Measurements from ENCODE around the gene PGK2.
"Not testable (repeated sequence)": the region's sequence is repeated elsewhere in the genome, so short reads cannot be mapped to it uniquely, and the experiment has no call there.

PGK2 gene

DNA sequence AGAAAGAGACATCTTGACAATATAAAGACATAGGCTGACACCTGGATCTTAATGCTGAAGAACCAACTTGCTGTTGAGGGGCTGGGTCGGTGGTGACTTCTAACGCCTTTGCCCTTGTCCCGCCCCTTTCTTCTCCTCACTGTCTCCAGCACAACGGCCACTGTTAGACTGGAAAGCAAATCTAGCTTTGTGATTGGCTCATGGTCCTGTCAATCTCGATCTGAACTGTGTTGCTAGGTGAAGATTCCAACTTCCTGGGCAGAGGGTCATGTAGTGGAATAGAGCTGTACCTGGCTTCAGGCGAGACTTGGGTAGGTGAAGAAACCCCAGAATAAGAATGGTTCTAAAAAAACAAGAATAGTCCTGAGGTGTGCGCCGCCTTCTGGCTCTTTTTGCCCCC is at the start of gene PGK2:
TSS of gene PGK2 (minus strand) at position 110 of the 400 bp plus-strand sequence. CDS start at position 12, 98 bp downstream.
- DNase-seq: no peak

DNA sequence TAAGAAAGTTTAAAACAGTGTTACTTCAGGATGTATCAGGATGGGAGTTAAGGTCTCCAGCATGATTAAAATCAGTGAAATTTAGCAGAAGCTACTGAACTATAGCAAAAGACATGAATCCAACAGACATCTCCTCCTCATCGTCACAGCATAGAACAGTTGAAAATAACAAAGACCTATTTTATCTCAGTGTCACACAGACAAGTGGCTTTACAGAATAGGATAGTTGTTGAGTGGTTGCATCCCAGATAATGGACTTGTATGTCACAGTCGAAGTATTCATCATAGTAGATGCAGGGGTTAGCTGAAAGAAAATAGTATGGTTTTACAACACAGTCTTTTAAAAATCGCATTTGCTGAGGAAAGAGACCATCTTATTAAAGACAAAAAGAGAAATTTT is 48.1 kb upstream of the PGK2 start:
- DNase-seq: no peak

DNA sequence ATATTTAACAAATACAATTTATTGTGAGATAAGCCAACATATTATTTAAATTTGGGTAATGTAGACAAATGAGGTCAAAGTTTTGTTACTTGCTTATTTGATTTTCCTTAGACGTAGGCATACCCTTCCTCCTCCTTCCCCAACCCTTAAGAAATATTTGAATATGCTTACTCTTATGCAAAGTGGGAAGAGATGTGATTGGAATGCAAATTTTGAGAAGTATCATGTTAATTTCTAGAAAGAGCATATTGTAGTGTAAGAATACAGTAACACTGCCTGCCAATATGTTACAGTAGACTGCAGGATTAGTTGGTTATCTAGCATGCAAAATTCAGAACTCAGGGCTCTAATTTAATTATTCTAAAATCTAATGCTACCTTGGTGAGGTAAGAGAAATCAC is 46.3 kb upstream of the PGK2 start:
- DNase-seq: no peak

DNA sequence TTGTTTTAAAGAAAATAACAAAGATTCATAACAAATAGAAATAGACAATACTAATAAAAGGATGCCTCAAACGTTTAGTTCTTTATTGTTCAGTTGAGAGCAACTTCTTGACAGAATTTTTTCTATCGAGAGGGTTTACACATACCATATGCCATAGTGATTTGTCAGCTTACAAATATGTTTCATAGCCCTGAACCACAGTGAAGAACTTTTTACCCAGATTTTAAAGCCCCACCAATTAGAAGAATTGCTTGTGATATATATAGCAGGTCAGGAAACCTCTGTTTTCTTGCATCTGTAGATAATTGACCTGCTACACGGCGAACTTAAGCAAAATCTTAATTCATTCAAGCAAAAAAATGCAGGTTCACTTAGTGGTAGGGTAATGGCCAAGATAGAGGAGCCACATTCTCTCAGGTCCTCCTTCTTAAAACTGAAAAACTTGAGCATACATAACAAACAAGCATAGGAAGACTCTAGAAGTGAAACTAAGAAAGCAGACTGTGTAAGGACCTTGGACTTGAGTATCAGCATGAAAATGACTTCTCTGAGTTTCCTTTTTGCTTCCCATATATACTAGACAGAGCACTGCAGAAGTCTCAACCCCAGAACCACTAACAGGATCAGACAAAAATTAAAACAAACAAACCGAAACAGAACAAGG is 39.8 kb upstream of the PGK2 start:
- no peak for DNase-seq

DNA sequence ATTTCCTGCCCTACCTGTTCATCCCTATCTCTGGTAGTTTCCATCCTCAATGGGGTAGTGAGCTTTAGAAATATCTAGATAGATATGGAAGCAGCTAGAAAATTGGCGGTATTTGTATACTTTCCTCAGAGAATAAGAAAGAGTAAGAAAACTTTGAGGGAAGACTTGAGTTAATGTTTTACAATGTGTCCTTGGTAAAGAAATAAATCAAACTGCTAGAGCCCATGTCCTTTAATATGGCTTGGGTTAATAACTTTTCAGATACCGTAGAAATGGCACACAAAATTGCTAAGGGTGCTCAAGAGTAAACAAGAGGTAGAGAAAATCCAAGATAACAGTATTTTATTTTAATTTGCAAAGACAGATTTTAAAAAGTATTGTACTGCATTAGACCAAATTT is 28.1 kb upstream of the PGK2 start:
- DNase-seq: no peak

DNA sequence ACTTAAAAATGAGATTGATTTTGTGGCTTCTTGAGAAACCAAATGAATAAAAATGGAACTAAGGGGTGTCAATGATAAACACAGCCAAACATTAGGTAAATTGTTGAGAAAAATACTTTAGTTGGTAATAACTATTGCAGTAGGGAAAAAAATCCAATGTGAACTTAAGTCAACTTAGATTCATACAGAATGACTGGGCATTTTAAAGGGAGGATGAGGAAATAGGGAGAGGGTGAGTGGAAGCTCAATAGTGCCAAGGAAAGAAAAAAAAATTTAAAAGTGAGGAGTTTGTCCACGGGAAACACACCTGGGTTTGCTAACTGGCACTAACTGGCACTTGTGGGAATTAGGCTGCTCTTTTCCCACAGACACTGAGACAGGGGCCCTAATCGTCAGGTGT is 26.2 kb upstream of the PGK2 start:
- DNase-seq: no peak

DNA sequence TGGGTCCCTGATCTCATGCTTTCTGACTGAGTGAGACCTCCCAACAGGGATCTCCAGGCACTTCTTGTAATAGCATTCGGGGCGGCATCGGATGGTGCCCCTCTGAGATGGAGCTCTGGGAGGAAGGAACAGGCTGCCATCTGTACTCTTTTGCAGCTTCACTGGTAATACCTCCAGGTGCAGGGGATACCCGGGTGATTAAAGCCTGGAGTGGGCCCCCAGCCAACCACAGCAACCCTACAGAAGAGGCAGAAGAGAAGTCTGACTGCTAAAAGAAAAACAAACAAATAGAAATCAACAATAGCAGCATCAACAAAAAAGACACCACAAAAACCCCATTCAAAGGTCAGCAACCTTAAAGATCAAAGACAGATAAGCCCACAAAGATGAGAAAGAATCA is 19.1 kb upstream of the PGK2 start:
- no peak for DNase-seq

DNA sequence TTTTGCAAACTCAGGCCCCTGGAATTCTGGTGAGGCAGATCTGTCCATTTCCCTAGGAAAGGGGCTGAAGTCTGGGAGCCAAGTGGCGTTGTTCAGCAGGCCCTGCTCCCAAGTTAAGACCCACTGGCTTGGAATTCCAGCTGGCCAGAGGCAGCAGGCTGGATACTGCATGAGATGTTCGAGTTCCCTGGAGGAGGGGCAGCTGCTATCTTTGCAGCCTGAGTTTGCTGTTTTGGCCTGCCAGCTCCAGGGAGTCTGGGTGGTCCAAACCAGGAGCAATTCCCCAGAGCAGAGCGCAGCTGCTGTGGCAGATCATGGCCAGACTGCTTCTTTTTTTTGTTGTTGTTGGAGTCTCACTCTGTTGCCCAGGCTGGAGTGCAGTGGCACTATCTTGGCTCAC is 18.2 kb upstream of the PGK2 start:
- DNase-seq: no peak

DNA sequence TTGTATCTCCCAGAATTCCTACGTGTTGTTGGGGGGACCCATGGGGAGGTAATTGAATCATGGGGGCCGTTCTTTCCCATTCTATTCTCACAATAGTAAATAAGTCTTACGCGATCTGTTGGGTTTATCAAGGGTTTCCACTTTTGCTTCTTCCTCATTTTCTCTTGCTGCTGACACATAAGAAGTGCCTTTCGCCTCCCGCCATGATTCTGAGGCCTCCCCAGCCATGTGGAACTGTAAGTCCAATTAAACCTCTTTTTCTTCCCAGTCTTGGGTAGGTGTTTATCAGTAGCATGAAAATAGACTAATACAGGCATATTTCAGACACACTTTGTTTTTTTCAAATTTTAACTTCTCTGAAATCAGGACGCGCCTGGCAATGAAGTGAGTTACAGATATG is 14.4 kb upstream of the PGK2 start:
- no peak for DNase-seq

DNA sequence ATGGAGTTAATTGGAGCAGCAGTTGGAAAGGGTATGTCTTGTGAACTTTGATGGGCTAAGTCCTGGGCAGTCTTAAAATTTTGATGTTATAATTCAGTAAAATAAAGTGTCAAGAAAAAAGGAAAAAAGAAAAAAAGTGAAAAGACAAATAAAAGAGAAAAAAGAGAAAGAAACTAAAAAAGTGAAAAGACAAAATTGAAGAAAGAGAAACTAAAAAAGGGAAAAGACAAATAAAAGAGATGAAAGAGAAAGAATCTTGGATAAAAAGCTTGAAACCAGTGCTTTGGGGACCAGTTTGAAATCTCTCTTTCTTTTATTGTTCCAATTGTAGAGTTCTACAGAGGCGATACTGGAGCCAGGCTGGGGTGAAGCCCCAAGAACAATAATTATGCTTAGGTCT is 12.0 kb upstream of the PGK2 start:
- DNase-seq: no peak

DNA sequence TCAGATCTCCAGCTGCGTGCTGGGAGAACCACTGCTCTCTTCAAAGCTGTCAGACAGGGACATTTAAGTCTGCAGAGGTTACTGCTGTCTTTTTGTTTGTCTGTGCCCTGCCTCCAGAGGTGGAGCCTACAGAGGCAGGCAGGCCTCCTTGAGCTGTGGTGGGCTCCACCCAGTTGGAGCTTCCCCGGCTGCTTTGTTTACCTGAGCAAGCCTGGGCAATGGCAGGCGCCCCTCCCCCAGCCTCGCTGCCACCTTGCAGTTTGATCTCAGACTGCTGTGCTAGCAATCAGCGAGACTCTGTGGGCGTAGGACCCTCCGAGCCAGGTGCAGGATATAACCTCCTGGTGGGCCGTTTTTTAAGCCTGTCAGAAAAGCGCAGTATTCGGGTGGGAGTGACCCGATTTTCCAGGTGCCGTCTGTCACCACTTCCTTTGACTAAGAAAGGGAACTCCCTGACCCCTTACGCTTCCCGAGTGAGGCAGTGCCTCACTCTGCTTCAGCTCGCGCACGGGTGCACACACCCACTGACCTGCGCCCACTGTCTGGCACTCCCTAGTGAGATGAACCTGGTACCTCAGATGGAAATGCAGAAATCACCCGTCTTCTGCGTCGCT is 9.9 kb upstream of the PGK2 start:
- not testable (repeated sequence) for DNase-seq

DNA sequence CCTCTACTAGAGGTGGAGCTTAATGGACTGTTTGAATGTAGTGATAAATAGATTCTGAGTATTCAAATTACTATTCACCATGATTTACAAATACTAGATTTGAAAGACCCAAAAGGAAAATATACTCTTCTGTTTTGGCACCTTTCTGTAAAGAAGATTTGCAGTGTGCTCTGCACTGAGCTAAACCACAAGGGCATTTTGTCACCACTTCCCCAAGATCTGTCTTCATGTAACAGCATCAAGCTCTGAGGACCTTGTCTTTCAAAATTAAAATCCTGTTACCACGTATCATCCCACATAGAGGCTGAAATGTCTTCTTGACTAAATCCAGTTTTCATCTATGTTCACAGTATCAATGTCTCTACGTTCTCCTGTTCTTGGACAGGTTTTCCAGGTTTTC is 3.3 kb upstream of the PGK2 start:
- DNase-seq: no peak

DNA sequence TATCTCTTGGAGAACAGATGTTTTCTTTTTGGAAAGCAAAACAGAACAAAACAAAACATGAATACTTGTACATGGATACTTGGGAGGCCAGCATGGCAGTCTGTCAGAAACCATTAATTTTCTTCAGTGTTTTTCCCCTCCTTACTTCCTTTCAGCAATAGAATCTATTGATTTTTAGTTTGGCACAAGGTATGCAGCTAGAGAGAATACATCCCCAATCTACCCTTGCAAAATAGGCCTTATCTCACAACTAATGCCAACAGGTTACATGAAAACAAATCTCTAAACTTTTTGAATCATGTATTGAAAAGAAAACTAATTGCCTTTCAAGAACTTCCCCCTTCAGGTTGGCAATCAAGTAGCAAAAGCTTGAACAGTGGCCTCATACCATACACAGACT is 2.8 kb downstream of the PGK2 start:
- DNase-seq: no peak

DNA sequence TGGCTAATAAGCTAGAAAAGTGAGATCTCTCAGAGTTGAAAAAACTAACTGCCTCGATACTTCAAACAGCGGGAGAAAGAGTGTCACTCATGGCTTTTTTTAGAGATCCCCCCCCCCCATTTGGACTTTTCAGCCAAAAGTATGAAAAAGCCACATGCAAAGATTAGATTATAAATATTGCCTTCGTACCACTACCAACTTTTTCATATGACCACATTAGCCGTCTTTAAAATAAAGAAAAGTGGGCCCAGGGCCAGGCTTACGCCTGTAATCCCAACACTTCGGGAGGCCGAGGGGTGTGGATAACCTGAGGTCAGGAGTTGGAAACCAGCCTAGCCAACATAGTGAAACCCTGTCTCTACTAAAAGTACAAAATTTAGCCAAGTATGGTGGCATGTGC is 4.4 kb downstream of the PGK2 start:
- DNase-seq: no peak

DNA sequence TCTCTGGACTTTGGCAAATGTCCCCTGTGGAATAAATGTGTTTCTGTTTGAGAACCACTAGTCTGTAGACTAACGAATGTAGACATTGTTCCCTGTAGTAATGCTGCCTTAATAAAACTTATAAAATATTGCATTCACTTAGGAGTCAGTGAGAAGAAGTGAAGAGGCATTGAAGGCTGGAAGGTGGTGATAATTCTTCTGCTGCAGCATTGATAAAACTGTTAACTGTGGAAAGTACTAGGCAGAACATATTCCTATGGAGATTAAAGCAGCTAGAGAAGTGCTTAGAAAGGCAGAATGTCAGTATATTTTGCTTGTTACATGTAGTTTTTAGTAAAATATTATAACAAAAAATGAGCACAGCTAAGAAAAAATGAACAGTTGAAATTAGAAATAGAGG is 4.8 kb downstream of the PGK2 start:
- no peak for DNase-seq

DNA sequence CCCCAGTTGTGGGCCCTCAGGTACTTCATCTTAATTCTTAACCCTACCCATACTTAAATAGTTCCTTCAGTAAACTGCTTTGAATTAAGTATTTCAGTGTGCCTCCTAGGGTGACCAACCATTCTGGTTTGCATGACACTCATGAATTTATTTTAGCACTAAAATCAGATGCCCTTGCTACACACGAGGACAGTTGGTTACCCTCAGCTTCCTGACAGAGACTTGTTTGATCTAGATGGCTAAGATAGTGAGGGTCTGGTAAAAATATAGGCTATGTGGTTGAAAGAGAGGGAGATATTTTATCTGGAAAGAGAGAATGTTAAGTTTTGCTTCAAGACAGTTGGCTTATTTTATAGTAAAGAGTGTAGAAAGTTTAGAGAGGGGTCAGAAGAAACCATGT is 10.6 kb downstream of the PGK2 start:
- no peak for DNase-seq

DNA sequence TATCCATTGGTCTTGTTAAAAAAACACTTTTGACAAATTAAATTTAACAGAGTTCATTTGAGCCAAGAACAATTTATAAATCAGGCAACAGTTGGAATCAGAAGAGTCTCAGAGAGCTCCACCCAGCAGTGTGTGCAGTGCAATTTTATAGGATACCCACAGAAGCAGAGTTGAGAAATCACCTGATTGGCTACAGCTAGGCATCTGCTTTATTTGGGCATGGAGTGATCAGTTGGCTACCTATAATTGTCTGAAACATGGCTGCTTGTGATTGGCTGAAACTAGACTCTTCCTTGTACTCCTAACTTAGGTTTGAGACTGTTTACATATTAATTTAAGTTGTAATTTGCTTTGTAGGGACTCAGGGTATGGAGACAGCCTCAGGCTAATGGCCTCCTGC is 12.0 kb downstream of the PGK2 start:
- no peak for DNase-seq

DNA sequence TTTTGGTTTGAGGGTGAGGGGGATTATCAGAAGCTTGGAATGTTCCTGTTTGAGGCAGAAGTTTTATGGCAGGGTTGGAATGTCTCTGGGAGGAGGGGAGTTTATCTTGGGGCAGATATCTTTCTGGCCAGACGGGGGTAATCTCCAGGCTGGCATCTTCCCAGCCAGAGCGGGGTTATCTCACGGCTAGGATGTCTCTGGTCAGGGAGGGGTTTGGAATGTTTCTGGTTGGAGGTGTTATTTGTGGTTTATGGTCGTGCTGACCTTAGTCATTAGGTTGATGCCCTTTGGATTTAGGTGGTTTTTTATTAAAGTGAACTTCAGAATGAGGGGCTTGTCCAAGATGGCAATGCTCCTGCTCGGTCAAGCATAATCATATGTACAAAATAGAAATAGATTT is 14.8 kb downstream of the PGK2 start:
- no peak for DNase-seq

DNA sequence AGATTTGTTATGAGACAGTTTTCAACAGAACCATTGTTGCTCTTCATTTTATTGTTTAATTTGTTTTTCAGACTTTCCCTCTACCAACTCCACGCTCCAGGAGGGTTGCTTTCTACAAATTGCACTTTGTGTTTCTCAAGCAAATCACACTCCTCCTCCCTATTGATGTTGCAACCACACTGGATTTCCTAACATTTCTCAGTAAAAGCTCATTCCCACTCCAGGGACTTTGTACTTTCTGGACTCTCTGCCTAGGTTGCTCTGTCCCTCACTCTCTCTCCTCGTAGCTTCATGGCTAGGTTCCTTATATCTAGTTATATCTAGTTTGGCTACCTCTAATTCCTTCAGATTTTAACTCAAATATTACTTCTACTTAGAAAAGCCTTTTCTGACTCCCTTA is 20.3 kb downstream of the PGK2 start:
- DNase-seq: no peak

DNA sequence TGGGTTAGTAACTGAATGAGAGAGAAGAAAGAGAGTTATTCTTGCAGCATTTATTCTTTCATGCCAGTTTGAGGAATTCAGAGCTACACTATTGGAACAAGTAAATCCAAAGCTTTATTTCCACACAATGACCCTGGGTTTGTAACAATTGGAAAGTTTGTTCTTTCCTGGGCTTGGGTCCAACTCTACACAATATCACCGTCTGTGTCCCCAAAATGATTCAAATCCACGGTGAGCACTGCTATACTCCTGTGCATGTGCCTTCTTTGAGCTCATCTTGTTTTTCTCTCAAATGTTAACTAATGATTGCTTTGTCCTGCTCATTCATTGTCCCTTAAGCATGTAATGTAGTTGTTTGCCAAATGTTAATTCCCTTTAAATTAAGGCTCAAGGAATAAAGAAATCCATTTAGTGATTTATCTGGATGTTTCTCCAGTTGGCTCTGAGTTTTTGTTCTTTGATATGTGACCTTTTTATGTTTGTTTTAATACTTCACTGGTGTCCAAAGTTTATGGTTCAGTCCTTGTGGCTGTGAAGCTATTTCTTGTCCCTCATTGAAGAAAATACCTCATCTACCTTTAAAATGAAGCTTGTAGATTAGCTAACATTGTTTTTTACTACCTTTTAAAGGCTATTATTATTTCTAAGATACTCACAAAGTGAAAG is 22.4 kb downstream of the PGK2 start:
- no peak for DNase-seq

DNA sequence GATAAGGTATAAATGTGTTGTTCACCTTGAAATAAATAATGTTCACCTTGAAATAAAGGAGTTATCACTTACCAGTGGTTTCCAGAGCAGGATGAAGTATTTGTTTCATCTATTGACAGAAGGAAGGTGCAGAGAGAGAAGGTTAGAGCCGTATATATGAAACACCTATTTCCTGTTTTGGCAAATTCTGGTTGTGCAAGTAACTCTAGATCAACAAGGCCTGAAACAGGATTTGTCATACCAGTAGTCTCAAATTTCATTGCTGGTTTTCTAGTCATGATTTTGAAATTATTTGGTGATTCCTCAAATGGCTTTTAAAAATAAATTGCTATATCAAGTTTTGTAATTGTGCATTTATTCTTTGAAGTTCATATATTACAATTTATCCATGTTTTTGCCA is 42.8 kb downstream of the PGK2 start, which contains the start of gene CRISP3:
TSS of gene CRISP3 (minus strand) at position 130 of the 400 bp plus-strand sequence. CDS start at position 109, 21 bp downstream.
- no peak for DNase-seq

DNA sequence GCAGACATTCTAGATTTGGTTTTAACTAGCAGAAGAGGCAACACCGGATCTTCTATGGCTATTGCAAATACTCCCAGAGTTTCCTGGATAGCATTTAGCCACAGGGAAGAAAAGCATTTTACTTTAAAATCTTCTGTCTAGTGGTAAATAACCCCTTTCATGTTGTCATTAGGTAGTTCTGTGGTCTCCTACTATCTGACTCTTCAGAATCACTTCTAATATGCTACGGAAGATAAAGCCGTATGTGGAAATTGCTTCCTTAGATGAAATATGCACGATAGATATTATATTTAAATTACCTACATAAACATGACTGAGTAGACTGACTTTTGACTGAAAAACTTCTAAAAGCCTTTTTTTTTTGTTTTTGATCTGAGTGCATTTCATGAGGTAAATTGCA is 43.7 kb downstream of the PGK2 start:
- no peak for DNase-seq

DNA sequence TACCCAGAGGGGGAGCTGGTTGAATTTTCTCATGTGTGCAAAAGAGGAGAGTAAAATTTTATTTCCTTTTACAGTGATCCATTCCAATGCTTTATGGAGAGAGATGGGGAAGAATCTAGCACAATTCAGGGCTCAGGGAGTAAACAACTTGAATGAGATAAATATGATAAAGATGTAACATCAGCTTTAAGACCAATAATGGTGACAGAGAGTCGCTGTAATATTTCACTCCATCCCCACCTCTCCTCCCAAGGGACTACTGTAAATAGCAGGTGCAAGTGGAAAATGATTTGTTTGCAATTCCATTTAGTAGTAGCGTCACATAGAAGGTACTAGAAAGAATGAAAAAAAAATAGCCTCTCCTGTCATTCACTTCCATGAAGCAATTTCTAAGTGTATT is 47.7 kb downstream of the PGK2 start:
- no peak for DNase-seq

DNA sequence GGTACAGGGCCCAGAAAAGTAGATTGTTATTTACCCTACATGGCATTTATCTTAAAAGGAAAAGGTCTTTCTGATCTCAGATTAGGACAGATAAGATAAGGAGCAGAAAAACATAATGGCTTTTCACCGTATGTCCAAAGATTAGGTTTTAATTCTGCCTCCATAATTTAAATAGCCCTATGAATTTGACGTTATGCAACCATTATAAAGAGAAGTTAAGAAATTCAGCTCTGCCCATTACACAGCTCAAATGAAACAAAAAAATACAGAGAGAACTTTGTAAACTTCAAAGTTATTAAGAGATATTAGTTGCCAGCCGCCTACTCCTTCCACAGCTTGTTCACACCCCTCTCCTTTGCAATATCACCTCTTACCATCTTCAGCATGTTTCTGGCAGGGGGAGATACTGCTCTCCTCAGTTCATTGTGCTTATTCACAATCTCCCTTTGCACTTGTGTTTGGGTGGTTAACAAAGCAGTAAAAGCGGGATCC is 51.0 kb downstream of the PGK2 start:
- no peak for DNase-seq
